A549 treated with CpdA at 1 μM for 4 hours (cell line): ENCODE results near the gene ZNF419. TPM values are rescaled to one million over a fixed set of nuclear protein-coding genes. Genes with fewer than 3 reads are reported as not detected.

Experiments
- total RNA-seq: library from RNA; stranded (reverse); fragments of 200-300 nt; extraction: Qiagen RNA extraction; gene quantifications from 5 replicates; pipeline ENCODE4 v1.2.3, GENCODE V29; 2022; ENCODE audit warnings: low read depth

The ZNF419 gene
- total RNA-seq = 5.7 to 9.0 TPM (median 7.0 TPM) in 5 replicates

GRCh38 chr19:57487477-57488298 is at the start of gene ZNF419:
TSS of gene ZNF419 (plus strand) at chr19:57487750. CDS start at chr19:57487951, 201 bp downstream.

GRCh38 chr19:57477191-57478008 is 10.2 kb upstream of the ZNF419 start, which contains the start of gene ZNF772:
TSS of gene ZNF772 (minus strand) at chr19:57477566. CDS start at chr19:57477309, 257 bp downstream.

GRCh38 chr19:57499680-57500395 is 12.3 kb downstream of the ZNF419 start, which contains the start of gene ZNF773:
TSS of gene ZNF773 (plus strand) at chr19:57499938. CDS start at chr19:57500081, 143 bp downstream.

GRCh38 chr19:57527136-57527881 is 39.8 kb downstream of the ZNF419 start, which contains the start of gene ZNF549:
TSS of gene ZNF549 (plus strand) at chr19:57527356. CDS start at chr19:57527574, 218 bp downstream.

Other genes with a start within 250 kb of the ZNF419 start
- 1.6 to 2.2 TPM (median 1.7 TPM) in 5 replicates for gene ZNF805, start 247.1 kb upstream of the ZNF419 start, total RNA-seq
- 0.84 to 1.1 TPM (median 0.89 TPM) in 5 replicates for gene ZNF460, start 207.3 kb upstream of the ZNF419 start, total RNA-seq
- 1.1 to 2.2 TPM (median 1.3 TPM) in 5 replicates for gene ZNF543, start 167.3 kb upstream of the ZNF419 start, total RNA-seq
- gene ZNF304, start 136.5 kb upstream of the ZNF419 start, total RNA-seq = 1.9 to 2.4 TPM (median 2.0 TPM) in 5 replicates
- 13.6 to 17.6 TPM (median 15.9 TPM) in 5 replicates for gene TRAPPC2B, start 124.2 kb upstream of the ZNF419 start, total RNA-seq
- gene ZNF547, start 124.2 kb upstream of the ZNF419 start, total RNA-seq = 1.1 to 2.8 TPM (median 1.5 TPM) in 5 replicates
- gene ZNF548, start 97.9 kb upstream of the ZNF419 start, total RNA-seq = 3.1 to 4.6 TPM (median 3.3 TPM) in 5 replicates
- gene ZNF17, start 76.6 kb upstream of the ZNF419 start, total RNA-seq = 3.9 to 5.5 TPM (median 4.6 TPM) in 5 replicates
- gene ZNF749, start 52.4 kb upstream of the ZNF419 start, total RNA-seq = 14.7 to 17.6 TPM (median 16.6 TPM) in 5 replicates
- gene VN1R1, start 30.6 kb upstream of the ZNF419 start, total RNA-seq = 0.02 to 0.09 TPM (median 0.07 TPM) in 3 of 5 replicates, not detected in the others
- 1.1 to 1.7 TPM (median 1.5 TPM) in 5 replicates for gene ZNF772, start 10.2 kb upstream of the ZNF419 start, total RNA-seq
- 3.2 to 6.0 TPM (median 5.4 TPM) in 5 replicates for gene ZNF773, start 12.2 kb downstream of the ZNF419 start, total RNA-seq
- gene ZNF549, start 39.6 kb downstream of the ZNF419 start, total RNA-seq = 1.6 to 2.2 TPM (median 1.7 TPM) in 5 replicates
- gene ZNF550, start 72.1 kb downstream of the ZNF419 start, total RNA-seq = 2.8 to 4.3 TPM (median 3.7 TPM) in 5 replicates
- 3.4 to 5.0 TPM (median 4.3 TPM) in 5 replicates for gene ZNF416, start 91.2 kb downstream of the ZNF419 start, total RNA-seq
- not detected in 5 replicates for gene ZIK1, start 96.4 kb downstream of the ZNF419 start, total RNA-seq
- 3.0 to 5.5 TPM (median 4.9 TPM) in 5 replicates for gene ZNF530, start 112.1 kb downstream of the ZNF419 start, total RNA-seq
- gene ZNF134, start 126.5 kb downstream of the ZNF419 start, total RNA-seq = 7.1 to 9.5 TPM (median 8.0 TPM) in 5 replicates
- gene ZNF211, start 145.4 kb downstream of the ZNF419 start, total RNA-seq = 4.7 to 7.1 TPM (median 6.6 TPM) in 5 replicates
- not detected in 5 replicates for gene ZSCAN4, start 181.2 kb downstream of the ZNF419 start, total RNA-seq
- 4.3 to 5.9 TPM (median 5.6 TPM) in 5 replicates for gene ZNF551, start 194.2 kb downstream of the ZNF419 start, total RNA-seq
- not detected in 5 replicates for gene ZNF154, start 221.5 kb downstream of the ZNF419 start, total RNA-seq
- gene ZNF671, start 239.9 kb downstream of the ZNF419 start, total RNA-seq = 0.75 to 0.99 TPM (median 0.80 TPM) in 5 replicates